Upper lobe of right lung (tissue), 1 donor: ENCODE results near the gene KCNMB3. TPM values are rescaled to one million over a fixed set of nuclear protein-coding genes. Genes with fewer than 3 reads are reported as not detected.
"Not testable (repeated sequence)": the region's sequence is repeated elsewhere in the genome, so short reads cannot be mapped to it uniquely, and the experiment has no call there.

Source experiments
- ATAC-seq: fragments of 200-7000 bp; cut with Tn5 transposase; one replicate; pipeline ENCODE4 v1.9.1; 2020; ENCODE audit warnings: mild to moderate bottlenecking, moderate library complexity
- DNase-seq: peaks from one replicate; pipeline ENCODE4 v3.0.0-alpha.2; 2020
- H3K27ac ChIP-seq: fragments of 200-600 bp; one replicate; pipeline ENCODE4 v1.8.0; 2022
- H3K27me3 ChIP-seq: fragments of 200-600 bp; one replicate; pipeline ENCODE4 v1.8.0; 2022; ENCODE audit warnings: mild to moderate bottlenecking
- H3K36me3 ChIP-seq: fragments of 200-600 bp; one replicate; pipeline ENCODE4 v1.8.0; 2022
- H3K4me1 ChIP-seq: fragments of 200-600 bp; one replicate; pipeline ENCODE4 v1.8.0; 2022
- H3K4me3 ChIP-seq: fragments of 200-600 bp; one replicate; pipeline ENCODE4 v1.8.0; 2022; ENCODE audit warnings: mild to moderate bottlenecking
- H3K9me3 ChIP-seq: fragments of 200-600 bp; one replicate; pipeline ENCODE4 v1.8.0; 2022
- intact Hi-C: fragments of 100-400 bp; cut with DNase I; formaldehyde crosslinking; loops from one replicate; pipeline ENCODE4 v1.11.0; 2022
- total RNA-seq: library from RNA; stranded (reverse); fragmentation: NEBNext Ultra II Directional; extraction: Animal tissue kit (Norgen Biotek cat#: 25700); gene quantifications from one replicate; pipeline ENCODE4 v1.2.1, GENCODE V29; 2021
- TF ChIP-seq, protein P1 (sequence below): fragments of 200-600 bp; IDR thresholded peaks from one replicate; pipeline ENCODE4 v1.8.0; 2022; ENCODE audit warnings: antibody characterized with exemption
- donor health status: DM: no; HTN: yes; CAD: no; lungs with severe emphysema.

KCNMB3 gene
- total RNA-seq, 1 donor from 2014 or later = 2.5 TPM

DNA sequence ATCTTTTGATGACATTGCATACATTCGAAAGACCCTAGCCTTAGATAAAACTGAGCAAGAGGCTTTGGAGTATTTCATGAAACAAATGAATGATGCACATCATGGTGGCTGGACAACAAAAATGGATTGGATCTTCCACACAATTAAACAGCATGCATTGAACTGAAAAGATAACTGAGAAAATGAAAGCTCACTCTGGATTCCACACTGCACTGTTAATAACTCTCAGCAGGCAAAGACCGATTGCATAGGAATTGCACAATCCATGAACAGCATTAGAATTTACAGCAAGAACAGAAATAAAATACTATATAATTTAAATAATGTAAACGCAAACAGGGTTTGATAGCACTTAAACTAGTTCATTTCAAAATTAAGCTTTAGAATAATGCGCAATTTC is 16.7 kb downstream of the KCNMB3 start:
- H3K27me3 ChIP-seq = no peaks in the 10 kb centered on the region
- TF ChIP-seq, protein P1, sequence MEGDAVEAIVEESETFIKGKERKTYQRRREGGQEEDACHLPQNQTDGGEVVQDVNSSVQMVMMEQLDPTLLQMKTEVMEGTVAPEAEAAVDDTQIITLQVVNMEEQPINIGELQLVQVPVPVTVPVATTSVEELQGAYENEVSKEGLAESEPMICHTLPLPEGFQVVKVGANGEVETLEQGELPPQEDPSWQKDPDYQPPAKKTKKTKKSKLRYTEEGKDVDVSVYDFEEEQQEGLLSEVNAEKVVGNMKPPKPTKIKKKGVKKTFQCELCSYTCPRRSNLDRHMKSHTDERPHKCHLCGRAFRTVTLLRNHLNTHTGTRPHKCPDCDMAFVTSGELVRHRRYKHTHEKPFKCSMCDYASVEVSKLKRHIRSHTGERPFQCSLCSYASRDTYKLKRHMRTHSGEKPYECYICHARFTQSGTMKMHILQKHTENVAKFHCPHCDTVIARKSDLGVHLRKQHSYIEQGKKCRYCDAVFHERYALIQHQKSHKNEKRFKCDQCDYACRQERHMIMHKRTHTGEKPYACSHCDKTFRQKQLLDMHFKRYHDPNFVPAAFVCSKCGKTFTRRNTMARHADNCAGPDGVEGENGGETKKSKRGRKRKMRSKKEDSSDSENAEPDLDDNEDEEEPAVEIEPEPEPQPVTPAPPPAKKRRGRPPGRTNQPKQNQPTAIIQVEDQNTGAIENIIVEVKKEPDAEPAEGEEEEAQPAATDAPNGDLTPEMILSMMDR = no peak
- DNase-seq = no peak
- intact Hi-C loops = no loop called here
- no peak overlapping the region for H3K27ac ChIP-seq
- peaks cover 37% of the 10 kb centered on the region for H3K36me3 ChIP-seq
- no peaks in the 10 kb centered on the region for H3K9me3 ChIP-seq
- no peak overlapping the region for H3K4me3 ChIP-seq
- no peaks in the 10 kb centered on the region for H3K4me1 ChIP-seq
- ATAC-seq = no peak

DNA sequence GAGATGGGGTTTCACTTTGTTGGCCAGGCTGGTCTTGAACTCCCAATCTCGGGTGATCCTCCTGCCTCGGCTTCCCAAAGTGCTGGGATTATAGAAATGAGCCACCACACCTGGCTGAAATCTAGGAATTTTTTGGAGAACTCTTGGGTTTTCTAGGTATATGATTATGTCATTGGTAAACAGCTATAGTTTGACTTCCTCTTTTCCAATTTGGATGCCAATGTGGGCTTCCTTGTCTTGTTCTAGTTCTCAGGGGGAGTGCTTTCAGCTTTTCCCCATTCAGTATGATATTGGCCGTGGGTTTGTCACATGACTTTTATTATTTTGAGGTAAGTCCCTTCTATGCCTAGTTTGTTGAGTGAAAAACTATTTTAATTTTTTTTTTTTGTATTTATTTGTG is 17.9 kb downstream of the KCNMB3 start:
- intact Hi-C loops = no loop called here
- TF ChIP-seq, protein P1 = no peak

DNA sequence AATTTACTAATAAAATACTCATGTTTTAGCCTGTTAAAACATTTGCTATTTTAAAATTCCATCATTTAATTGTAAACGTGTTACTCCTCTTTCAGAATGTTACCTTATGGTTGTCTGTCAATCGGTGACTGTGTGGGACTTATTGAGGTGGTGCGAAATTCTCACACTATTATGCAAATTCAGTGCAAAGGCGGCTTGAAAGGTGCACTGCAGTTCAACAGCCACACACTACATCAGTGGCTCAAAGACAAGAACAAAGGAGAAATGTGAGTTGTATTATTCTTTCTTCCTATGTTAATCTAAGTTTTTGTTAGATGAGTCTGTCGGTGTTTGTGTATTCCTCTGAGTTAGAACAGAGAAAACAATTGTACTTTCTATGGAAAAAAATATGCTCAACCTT is 21.7 kb downstream of the KCNMB3 start:
- no peak for DNase-seq
- ATAC-seq = no peak
- H3K27me3 ChIP-seq = no peaks in the 10 kb centered on the region
- H3K36me3 ChIP-seq = peaks cover 43% of the 10 kb centered on the region
- TF ChIP-seq, protein P1 = no peak
- H3K4me1 ChIP-seq = no peaks in the 10 kb centered on the region
- no peak overlapping the region for H3K27ac ChIP-seq
- intact Hi-C loops = no loop called here
- H3K4me3 ChIP-seq = no peak overlapping the region
- no peaks in the 10 kb centered on the region for H3K9me3 ChIP-seq

More for the DNA sequence above, 17.9 kb downstream of the KCNMB3 start:
- no peak for DNase-seq
- peaks cover 40% of the 10 kb centered on the region for H3K36me3 ChIP-seq
- ATAC-seq = no peak
- no peaks in the 10 kb centered on the region for H3K27me3 ChIP-seq
- no peaks in the 10 kb centered on the region for H3K9me3 ChIP-seq
- H3K4me3 ChIP-seq = no peak overlapping the region
- no peak overlapping the region for H3K27ac ChIP-seq
- no peaks in the 10 kb centered on the region for H3K4me1 ChIP-seq

DNA sequence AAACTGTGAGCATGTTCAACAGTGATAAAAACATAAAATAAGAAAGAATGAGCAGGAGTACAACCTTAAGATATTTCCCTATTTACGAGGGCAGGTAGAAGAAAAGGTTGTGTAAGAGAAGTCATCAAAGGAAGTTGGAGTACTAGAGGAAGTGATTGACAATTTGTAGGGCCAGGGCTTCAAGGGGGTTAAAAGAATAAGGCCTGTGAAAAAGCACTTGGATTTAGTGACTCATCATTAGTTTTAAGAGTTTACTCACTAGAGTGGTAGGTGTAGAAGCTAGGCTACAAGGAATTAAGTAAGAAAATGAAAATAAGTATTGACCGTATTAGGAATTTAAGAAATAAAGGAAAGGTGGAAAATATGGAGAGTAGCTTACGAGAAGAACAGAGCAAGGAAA is 23.6 kb downstream of the KCNMB3 start:
- Histone ChIP-seq H3K36me3 (peaks cover 38% of the 10 kb centered on the region), H3K27ac (no peak overlapping the region), H3K4me3 (no peak overlapping the region), H3K27me3 (no peaks in the 10 kb centered on the region), H3K9me3 (no peaks in the 10 kb centered on the region), H3K4me1 (no peaks in the 10 kb centered on the region)
- intact Hi-C loops = no loop called here
- TF ChIP-seq, protein P1 = no peak
- DNase-seq (no peak), ATAC-seq (peak; percentile 81)

DNA sequence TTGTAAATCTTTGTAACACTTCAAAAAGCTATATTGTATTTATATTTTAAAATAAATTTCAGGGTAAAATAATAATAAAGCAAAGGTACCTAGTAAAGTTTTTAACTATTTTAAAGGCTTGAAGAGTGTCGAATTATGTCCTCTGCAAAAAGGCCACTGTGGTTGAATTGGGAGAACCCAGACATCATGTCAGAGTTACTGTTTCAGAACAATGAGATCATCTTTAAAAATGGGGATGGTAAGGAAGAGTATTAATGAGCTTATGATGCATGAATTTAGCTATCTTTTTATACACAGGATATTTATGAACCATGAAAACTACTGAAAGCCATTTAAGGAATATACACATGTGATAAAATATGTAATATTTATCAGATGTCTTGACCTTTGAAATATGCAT is 26.3 kb downstream of the KCNMB3 start:
- Histone ChIP-seq H3K36me3 (peaks cover 39% of the 10 kb centered on the region), H3K9me3 (no peaks in the 10 kb centered on the region), H3K27me3 (no peaks in the 10 kb centered on the region), H3K27ac (no peak overlapping the region), H3K4me1 (no peaks in the 10 kb centered on the region), H3K4me3 (no peak overlapping the region)
- DNase-seq (no peak), ATAC-seq (no peak)
- TF ChIP-seq, protein P1 = no peak
- intact Hi-C loops = no loop called here

DNA sequence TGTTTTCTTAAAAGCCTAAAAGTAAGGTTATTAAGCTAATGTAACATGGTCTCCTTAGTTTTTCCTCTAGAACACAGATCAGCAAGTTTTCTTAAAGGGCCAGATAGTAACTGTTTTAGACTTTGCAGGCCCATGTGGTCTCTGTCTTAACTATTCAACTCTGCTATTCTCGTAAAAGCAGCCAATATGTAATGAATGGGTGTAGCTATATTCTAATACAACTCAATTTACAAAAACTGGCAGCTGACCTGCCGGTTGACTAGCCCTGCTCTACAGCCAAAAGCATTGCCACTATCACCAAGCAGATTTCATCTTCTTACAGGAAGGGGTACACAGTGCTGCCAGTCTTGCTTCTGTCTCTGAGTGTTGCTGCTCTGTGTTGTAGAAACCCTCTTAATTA is 27.4 kb downstream of the KCNMB3 start:
- Histone ChIP-seq H3K27ac (no peak overlapping the region), H3K36me3 (peaks cover 41% of the 10 kb centered on the region), H3K4me1 (no peaks in the 10 kb centered on the region), H3K4me3 (no peak overlapping the region), H3K9me3 (no peaks in the 10 kb centered on the region), H3K27me3 (no peaks in the 10 kb centered on the region)
- ATAC-seq = no peak
- TF ChIP-seq, protein P1 = no peak
- no peak for DNase-seq
- intact Hi-C loops = no loop called here

DNA sequence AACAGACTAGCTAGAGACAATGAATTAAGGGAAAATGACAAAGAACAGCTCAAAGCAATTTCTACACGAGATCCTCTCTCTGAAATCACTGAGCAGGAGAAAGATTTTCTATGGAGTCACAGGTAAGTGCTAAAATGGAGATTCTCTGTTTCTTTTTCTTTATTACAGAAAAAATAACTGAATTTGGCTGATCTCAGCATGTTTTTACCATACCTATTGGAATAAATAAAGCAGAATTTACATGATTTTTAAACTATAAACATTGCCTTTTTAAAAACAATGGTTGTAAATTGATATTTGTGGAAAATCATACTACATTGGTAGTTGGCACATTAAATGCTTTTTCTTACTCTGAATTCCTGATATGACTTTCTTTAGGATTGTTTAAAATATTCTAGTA is 32.7 kb downstream of the KCNMB3 start:
- H3K36me3 ChIP-seq = peaks cover 43% of the 10 kb centered on the region
- ATAC-seq, H3K9me3 ChIP-seq, H3K4me1 ChIP-seq, intact Hi-C loops, DNase-seq, H3K27ac ChIP-seq, H3K27me3 ChIP-seq, H3K4me3 ChIP-seq: not testable (repeated sequence)

DNA sequence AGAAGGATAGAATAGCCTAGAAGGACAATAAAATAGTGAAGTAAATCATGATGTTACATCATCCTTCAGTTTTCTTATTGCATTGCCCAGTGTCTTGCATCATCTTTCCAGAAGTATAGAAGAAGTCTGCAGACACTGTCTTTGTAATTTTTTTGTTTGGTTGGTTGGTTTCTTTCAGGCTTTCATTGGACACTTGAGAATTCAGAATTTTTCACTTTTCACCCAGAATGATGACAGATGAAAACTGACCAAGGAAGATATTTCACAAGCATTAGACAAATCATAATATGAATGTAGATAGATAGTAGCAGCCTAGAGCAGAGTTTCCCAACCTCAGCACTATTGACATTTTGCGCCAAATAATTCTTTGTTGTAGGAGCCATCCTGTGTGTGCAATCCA is 35.4 kb downstream of the KCNMB3 start:
- intact Hi-C loops = not testable (repeated sequence)

More for the DNA sequence above, 35.4 kb downstream of the KCNMB3 start:
- ATAC-seq = peak; percentile 14
- not testable (repeated sequence) for H3K4me1 ChIP-seq, H3K9me3 ChIP-seq, H3K27me3 ChIP-seq, H3K4me3 ChIP-seq, H3K27ac ChIP-seq, DNase-seq
- H3K36me3 ChIP-seq = peaks cover 35% of the 10 kb centered on the region
